Endothelial cell of umbilical vein (primary cell): ENCODE measurements around the gene C4orf54. TPM values are rescaled to one million over a fixed set of nuclear protein-coding genes. Genes with fewer than 3 reads are reported as not detected.

Experiments
- BruUV-seq: library from RNA; stranded (reverse); fragments of 400-500 nt; replicated peaks from 2 replicates; lab custom pipeline; 2021; lab: Mats Ljungman, UMichigan
- CTCF ChIA-PET: fragments of 300-600, 350-600 bp; sonication (Branson Sonifier 250); formaldehyde crosslinking; loops from one replicate; lab custom pipeline; 2021; ENCODE audit warnings: antibody characterized with exemption, inconsistent platforms; lab: Charles Lee
- POLR2A ChIA-PET: fragments of 300-600, 350-600 bp; sonication (Branson Sonifier 250); formaldehyde crosslinking; loops from one replicate; lab custom pipeline; 2021; ENCODE audit warnings: antibody characterized with exemption, inconsistent platforms; lab: Charles Lee
- DNase-seq: peaks from one replicate; pipeline ENCODE4 v3.0.0-alpha.2; 2011; ENCODE audit warnings: low read depth, low spot score
- FAIRE-seq: peaks from 2 replicates; lab custom pipeline; 2011; peaks lifted over from hg19 to GRCh38; lab: Jason Lieb, UNC
- H2AFZ ChIP-seq: 2 replicates; pipeline ENCODE4 v1.6.0; 2012; ENCODE audit warnings: low read depth, low read length, control low read depth, inconsistent platforms
- H3K27ac ChIP-seq: 2 replicates; pipeline ENCODE4 v1.5.1; 2011; ENCODE audit warnings: low read depth, mild to moderate bottlenecking, control low read depth, low read length, moderate library complexity; ENCODE audit not compliant: insufficient read depth
- H3K27me3 ChIP-seq, 2 experiments: 2 replicates each; pipeline versions ENCODE4 v1.6.0 to v1.6.1; 2011; ENCODE audit warnings: low read length in 2 of 2, mixed read lengths in 1 of 2; ENCODE audit not compliant: control insufficient read depth in 2 of 2, insufficient read depth in 2 of 2
- H3K36me3 ChIP-seq, 2 experiments: 2 replicates in 1 of 2; 3 replicates in 1 of 2; pipeline ENCODE4 v1.5.1; 2011; ENCODE audit warnings: low read length in 2 of 2, mild to moderate bottlenecking in 1 of 2, moderate library complexity in 1 of 2; ENCODE audit not compliant: control insufficient read depth in 2 of 2, insufficient read depth in 2 of 2; ENCODE audit errors: extremely low read depth in 1 of 2
- H3K4me1 ChIP-seq: 3 replicates; pipeline ENCODE4 v1.5.1; 2011; ENCODE audit warnings: mild to moderate bottlenecking, low read length; ENCODE audit not compliant: control insufficient read depth, insufficient read depth; ENCODE audit errors: extremely low read depth
- H3K4me2 ChIP-seq: 2 replicates; pipeline ENCODE4 v1.6.1; 2011; ENCODE audit warnings: low read length, control low read depth, mixed read lengths; ENCODE audit not compliant: insufficient read depth
- H3K4me3 ChIP-seq, 3 experiments: fragments of 200-600 bp in 1 of 3; sonication (generic), shearing (Covaris generic) in 1 of 3; replicated peaks in 1 of 3; 2 replicates each; pipeline ENCODE4 v1.5.1; 2011 to 2016; ENCODE audit warnings: control low read depth in 3 of 3, low read length in 3 of 3, mild to moderate bottlenecking in 2 of 3, inconsistent platforms in 1 of 3, low read depth in 1 of 3, moderate library complexity in 1 of 3; ENCODE audit not compliant: insufficient read depth in 1 of 3
- H3K79me2 ChIP-seq: 2 replicates; pipeline ENCODE4 v1.6.0; 2012; ENCODE audit warnings: low read length, inconsistent platforms; ENCODE audit not compliant: control insufficient read depth, insufficient read depth
- H3K9ac ChIP-seq: replicated peaks from 2 replicates; pipeline ENCODE3; 2011; ENCODE audit warnings: low read length, control low read depth; ENCODE audit not compliant: insufficient read depth; ENCODE audit errors: extremely low read depth
- H3K9me1 ChIP-seq: replicated peaks from 3 replicates; pipeline ENCODE4 v1.6.0; 2011; ENCODE audit warnings: mild to moderate bottlenecking, low read length; ENCODE audit not compliant: control insufficient read depth, insufficient read depth; ENCODE audit errors: extremely low read depth
- H3K9me3 ChIP-seq: replicated peaks from 2 replicates; pipeline ENCODE4 v1.5.1; 2012; ENCODE audit warnings: low read length, inconsistent platforms; ENCODE audit not compliant: control insufficient read depth, insufficient read depth
- H4K20me1 ChIP-seq: replicated peaks from 2 replicates; pipeline ENCODE3; 2011; ENCODE audit warnings: mild to moderate bottlenecking, low read length; ENCODE audit not compliant: control insufficient read depth, insufficient read depth; ENCODE audit errors: extremely low read depth
- CTCF ChIP-seq, 2 donors: IDR thresholded peaks; 1 replicate in 1 of 2; 2 replicates in 1 of 2; pipeline ENCODE4 v1.5.1; 2011; ENCODE audit warnings: low read length in 2 of 2, mild to moderate bottlenecking in 2 of 2, moderate library complexity in 2 of 2, control low read depth in 1 of 2, inconsistent platforms in 1 of 2, low read depth in 1 of 2; ENCODE audit not compliant: insufficient read depth in 1 of 2; ENCODE audit errors: extremely low read depth in 1 of 2
- EZH2 ChIP-seq: IDR thresholded peaks from 2 replicates; pipeline ENCODE4 v1.6.1; 2012; ENCODE audit warnings: borderline replicate concordance, low read depth, mild to moderate bottlenecking, moderate library complexity, low read length, inconsistent platforms; ENCODE audit not compliant: severe bottlenecking
- FOS ChIP-seq: IDR thresholded peaks from 2 replicates; pipeline ENCODE4 v1.6.1; 2011; ENCODE audit warnings: mild to moderate bottlenecking, low read length, moderate library complexity, borderline replicate concordance; ENCODE audit not compliant: insufficient read depth
- GATA2 ChIP-seq: IDR thresholded peaks from 2 replicates; pipeline ENCODE4 v1.7.0; 2011; ENCODE audit warnings: low read depth, mild to moderate bottlenecking, moderate library complexity, mixed read lengths, low read length; ENCODE audit not compliant: insufficient read length, insufficient read depth
- JUN ChIP-seq: IDR thresholded peaks from 2 replicates; pipeline ENCODE4 v1.6.1; 2011; ENCODE audit warnings: borderline replicate concordance, low read depth; ENCODE audit not compliant: insufficient read length, insufficient read depth
- MAX ChIP-seq: IDR thresholded peaks from 2 replicates; pipeline ENCODE4 v1.6.1; 2011; ENCODE audit not compliant: insufficient read depth, insufficient read length
- MYC ChIP-seq: IDR thresholded peaks from one replicate; pipeline ENCODE4 v1.6.1; 2011; ENCODE audit warnings: mild to moderate bottlenecking, low read depth, low read length
- POLR2A ChIP-seq: IDR thresholded peaks from 2 replicates; pipeline ENCODE4 v1.6.1; 2012; ENCODE audit warnings: low read depth, mild to moderate bottlenecking, control low read depth, low read length
- POLR2AphosphoS5 ChIP-seq: IDR thresholded peaks from 2 replicates; pipeline ENCODE4 v1.6.1; 2012; ENCODE audit warnings: low read depth, mild to moderate bottlenecking, control low read depth, low read length, moderate library complexity; ENCODE audit not compliant: insufficient read depth
- dilution Hi-C: fragments of 300-500 bp; cut with MboI; formaldehyde crosslinking; loops from one replicate; pipeline ENCODE4 v1.15.0; 2019; ENCODE audit warnings: low sequenced_read_pairs; ENCODE audit not compliant: extremely low pct_ligation_motif_present
- intact Hi-C: fragments of 100-400 bp; cut with micrococcal nuclease; formaldehyde crosslinking; loops from one replicate; pipeline ENCODE4 v1.10.0; 2022
- polyA plus RNA-seq, 4 experiments: library from polyadenylated mRNA; depleted of rRNA in 3 of 4; stranded (reverse) in 3 of 4; unstranded in 1 of 4; fragments of >200 nt; gene quantifications; 2 replicates each; pipeline versions ENCODE4 v1.2.1 to v1.2.3, GENCODE V29; 2011 to 2012; ENCODE audit warnings: missing spikeins in 1 of 4
- total RNA-seq: library from RNA; stranded (reverse); gene quantifications from 2 replicates; pipeline ENCODE4 v1.2.3, GENCODE V29; 2021

The C4orf54 gene
- total and polyA plus RNA-seq, 2 donors (not counting 3 experiments of a cell fraction or from before 2014, with no cell fraction given), result not detected

- CTCF ChIA-PET, result no interaction called here
- no peaks in the 10 kb centered on the region for H3K36me3 ChIP-seq
- intact Hi-C loops, result no loop called here
- no peaks in the 10 kb centered on the region for H3K27me3 ChIP-seq
- no peaks in the 10 kb centered on the region for H3K79me2 ChIP-seq
- FAIRE-seq (no peak), DNase-seq (no peak)
- no peak overlapping the region for H3K9ac ChIP-seq
- no peaks in the 10 kb centered on the region for H4K20me1 ChIP-seq
- POLR2A ChIA-PET, result no interaction called here
- no TSS peak for BruUV-seq
- no peaks in the 10 kb centered on the region for H3K9me3 ChIP-seq
- dilution Hi-C loops, result no loop called here
- no peak overlapping the region for H3K4me3 ChIP-seq
- H3K4me2 ChIP-seq, result no peak overlapping the region
- TF ChIP-seq CTCF (IDR thresholded peaks at IDR 0.05; ENCODE audit: extremely low read depth in 1 of 2, insufficient read depth in 1 of 2, low read depth in 1 of 2, low read length in 2 of 2), result no peak
- no peak for TF ChIP-seq EZH2
- TF ChIP-seq POLR2AphosphoS5, result no peak
- no peak for TF ChIP-seq GATA2
- TF ChIP-seq FOS, result no peak
- no peak for TF ChIP-seq MYC
- no peak for TF ChIP-seq JUN
- no peak for TF ChIP-seq MAX
- no peak for TF ChIP-seq POLR2A
- H3K4me1 ChIP-seq, result no peaks in the 10 kb centered on the region
- H2AFZ ChIP-seq, result no peak overlapping the region
- H3K9me1 ChIP-seq, result no peaks in the 10 kb centered on the region
- no peak overlapping the region for H3K27ac ChIP-seq
Observed at GRCh38 chr4:99690472-99690871, 32.8 kb upstream of the C4orf54 start.
